A673 (cell line): Measurements from ENCODE around the gene MIDN. TPM values are rescaled to one million over a fixed set of nuclear protein-coding genes. Genes with fewer than 3 reads are reported as not detected.

Experiments
- BruUV-seq: library from RNA; stranded (reverse); fragments of 400-500 nt; replicated peaks from 2 replicates; lab custom pipeline; 2021; lab: Mats Ljungman, UMichigan
- CTCF ChIA-PET: fragments of 300-600 bp; sonication (Branson Sonifier 250); formaldehyde crosslinking; loops from one replicate; lab custom pipeline; 2022; ENCODE audit warnings: antibody characterized with exemption; lab: Charles Lee
- POLR2A ChIA-PET: fragments of 300-600 bp; sonication (Branson Sonifier 250); formaldehyde crosslinking; loops from one replicate; lab custom pipeline; 2022; ENCODE audit warnings: antibody characterized with exemption; ENCODE audit not compliant: low non-redundant PET; lab: Charles Lee
- DNase-seq: peaks from one replicate; pipeline ENCODE4 v3.0.0-alpha.2; 2015; ENCODE audit warnings: low spot score
- H3K27ac ChIP-seq: fragments of 200-600 bp; sonication (generic); 2 replicates; pipeline ENCODE4 v1.5.1; 2016; ENCODE audit warnings: mixed run types, low read depth, mild to moderate bottlenecking, mixed read lengths, antibody characterized with exemption, low read length; ENCODE audit not compliant: poor library complexity, severe bottlenecking
- H3K27me3 ChIP-seq: fragments of 200-600 bp; sonication (generic); replicated peaks from 2 replicates; pipeline ENCODE4 v1.6.1; 2017; ENCODE audit warnings: mixed run types, low read depth, mild to moderate bottlenecking, mixed read lengths, antibody characterized with exemption, low read length; ENCODE audit not compliant: insufficient read depth, poor library complexity
- H3K36me3 ChIP-seq: fragments of 200-600 bp; sonication (generic); 2 replicates; pipeline ENCODE4 v1.6.1; 2016; ENCODE audit warnings: mixed run types, mild to moderate bottlenecking, mixed read lengths, antibody characterized with exemption, low read length; ENCODE audit not compliant: insufficient read depth, poor library complexity, severe bottlenecking
- H3K4me1 ChIP-seq: fragments of 200-600 bp; sonication (generic); 2 replicates; pipeline ENCODE4 v1.6.1; 2017; ENCODE audit warnings: mixed run types, mild to moderate bottlenecking, mixed read lengths, antibody characterized with exemption, low read length; ENCODE audit not compliant: insufficient read depth, poor library complexity, severe bottlenecking
- H3K4me3 ChIP-seq: fragments of 200-600 bp; sonication (generic); 2 replicates; pipeline ENCODE4 v1.5.1; 2016; ENCODE audit warnings: low read depth, mixed run types, mild to moderate bottlenecking, mixed read lengths, low read length; ENCODE audit not compliant: poor library complexity, severe bottlenecking
- H3K9me3 ChIP-seq: fragments of 200-600 bp; sonication (generic); 2 replicates; pipeline ENCODE4 v1.6.1; 2016; ENCODE audit warnings: mixed run types, low read depth, mild to moderate bottlenecking, mixed read lengths, antibody characterized with exemption, low read length; ENCODE audit not compliant: poor library complexity, severe bottlenecking
- EZH2 ChIP-seq: fragments of 200-600 bp; sonication (generic); IDR thresholded peaks from 2 replicates; pipeline ENCODE4 v1.6.1; 2017; ENCODE audit warnings: borderline replicate concordance, low read depth, mild to moderate bottlenecking, mixed read lengths, antibody characterized with exemption, low read length; ENCODE audit not compliant: poor library complexity, severe bottlenecking
- intact Hi-C: fragments of 100-400 bp; cut with micrococcal nuclease; formaldehyde crosslinking; loops from one replicate; pipeline ENCODE4 v1.10.0; 2022; ENCODE audit not compliant: unreplicated experiment
- total RNA-seq: library from RNA; stranded (reverse); gene quantifications from 2 replicates; pipeline ENCODE4 v1.2.3, GENCODE V29; 2021
- TF ChIP-seq, protein P1 (sequence below): fragments of 300-800, 200-600 bp; sonication (generic); conservative IDR thresholded peaks from 2 replicates; pipeline ENCODE4 v1.5.1; 2017; ENCODE audit warnings: low read depth, mild to moderate bottlenecking, antibody characterized with exemption, low read length, moderate library complexity, mixed read lengths

Gene MIDN
- total RNA-seq, 1 experiment from 2014 or later, result 169 TPM

DNA sequence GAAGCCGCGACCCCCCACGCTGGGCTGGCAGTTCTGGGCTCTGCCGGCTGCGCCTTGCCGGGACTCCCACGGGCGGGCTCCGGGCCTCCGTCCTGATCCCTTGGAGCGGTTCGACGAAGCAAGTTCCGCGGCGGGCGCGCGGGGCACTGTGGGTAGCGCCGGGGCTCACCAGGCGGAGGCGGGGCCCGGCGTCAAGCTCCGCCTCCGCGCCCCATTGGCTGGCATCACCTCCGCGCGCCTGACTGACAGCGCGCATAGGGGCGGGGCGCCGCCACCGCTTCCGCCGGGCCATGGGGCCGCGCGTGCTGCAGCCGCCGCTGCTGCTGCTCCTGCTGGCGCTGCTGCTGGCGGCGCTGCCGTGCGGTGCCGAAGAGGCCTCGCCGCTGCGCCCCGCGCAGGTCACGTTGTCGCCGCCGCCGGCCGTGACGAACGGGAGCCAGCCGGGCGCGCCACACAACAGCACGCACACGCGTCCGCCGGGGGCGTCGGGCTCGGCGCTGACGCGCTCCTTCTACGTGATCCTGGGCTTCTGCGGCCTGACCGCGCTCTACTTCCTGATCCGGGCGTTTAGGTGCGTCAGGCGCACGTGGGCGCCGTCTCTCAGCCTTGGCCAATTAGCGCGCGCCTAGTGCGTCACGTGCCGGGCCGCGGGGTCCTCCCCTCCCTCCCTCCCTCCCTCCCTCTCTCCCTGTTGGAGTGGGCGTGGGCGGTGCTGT, 27.0 kb downstream of the MIDN start, which contains the start of gene FAM174C:
FAM174C (plus strand) TSS at position 271 of the 716 bp plus-strand sequence; CDS start at position 291, 20 bp downstream.
- TF ChIP-seq EZH2, result no peak
- TF ChIP-seq, protein P1, sequence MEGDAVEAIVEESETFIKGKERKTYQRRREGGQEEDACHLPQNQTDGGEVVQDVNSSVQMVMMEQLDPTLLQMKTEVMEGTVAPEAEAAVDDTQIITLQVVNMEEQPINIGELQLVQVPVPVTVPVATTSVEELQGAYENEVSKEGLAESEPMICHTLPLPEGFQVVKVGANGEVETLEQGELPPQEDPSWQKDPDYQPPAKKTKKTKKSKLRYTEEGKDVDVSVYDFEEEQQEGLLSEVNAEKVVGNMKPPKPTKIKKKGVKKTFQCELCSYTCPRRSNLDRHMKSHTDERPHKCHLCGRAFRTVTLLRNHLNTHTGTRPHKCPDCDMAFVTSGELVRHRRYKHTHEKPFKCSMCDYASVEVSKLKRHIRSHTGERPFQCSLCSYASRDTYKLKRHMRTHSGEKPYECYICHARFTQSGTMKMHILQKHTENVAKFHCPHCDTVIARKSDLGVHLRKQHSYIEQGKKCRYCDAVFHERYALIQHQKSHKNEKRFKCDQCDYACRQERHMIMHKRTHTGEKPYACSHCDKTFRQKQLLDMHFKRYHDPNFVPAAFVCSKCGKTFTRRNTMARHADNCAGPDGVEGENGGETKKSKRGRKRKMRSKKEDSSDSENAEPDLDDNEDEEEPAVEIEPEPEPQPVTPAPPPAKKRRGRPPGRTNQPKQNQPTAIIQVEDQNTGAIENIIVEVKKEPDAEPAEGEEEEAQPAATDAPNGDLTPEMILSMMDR, result no peak
- CTCF ChIA-PET, result interaction anchor here (1.0 kb wide), 2 partner anchors 9 to 31 kb away, joined by 3 read pairs; no protein-coding TSS in a partner anchor
- POLR2A ChIA-PET, result no interaction called here
- Histone ChIP-seq H3K36me3 (peaks cover 53% of the 10 kb centered on the region), H3K4me1 (peaks cover 51% of the 10 kb centered on the region), H3K4me3 (peak within 1 kb of the TSS; percentile 69), H3K27ac (peak within 1 kb of the TSS; percentile 99), H3K27me3 (no peaks in the 10 kb centered on the region), H3K9me3 (no peaks in the 10 kb centered on the region)
- intact Hi-C loops, result loop anchor here (10.0 kb wide), 2 partner anchors 169 to 319 kb away; partner anchors contain the start of gene MBD3
- peak; percentile 99 for DNase-seq
- BruUV-seq, result no TSS peak

DNA sequence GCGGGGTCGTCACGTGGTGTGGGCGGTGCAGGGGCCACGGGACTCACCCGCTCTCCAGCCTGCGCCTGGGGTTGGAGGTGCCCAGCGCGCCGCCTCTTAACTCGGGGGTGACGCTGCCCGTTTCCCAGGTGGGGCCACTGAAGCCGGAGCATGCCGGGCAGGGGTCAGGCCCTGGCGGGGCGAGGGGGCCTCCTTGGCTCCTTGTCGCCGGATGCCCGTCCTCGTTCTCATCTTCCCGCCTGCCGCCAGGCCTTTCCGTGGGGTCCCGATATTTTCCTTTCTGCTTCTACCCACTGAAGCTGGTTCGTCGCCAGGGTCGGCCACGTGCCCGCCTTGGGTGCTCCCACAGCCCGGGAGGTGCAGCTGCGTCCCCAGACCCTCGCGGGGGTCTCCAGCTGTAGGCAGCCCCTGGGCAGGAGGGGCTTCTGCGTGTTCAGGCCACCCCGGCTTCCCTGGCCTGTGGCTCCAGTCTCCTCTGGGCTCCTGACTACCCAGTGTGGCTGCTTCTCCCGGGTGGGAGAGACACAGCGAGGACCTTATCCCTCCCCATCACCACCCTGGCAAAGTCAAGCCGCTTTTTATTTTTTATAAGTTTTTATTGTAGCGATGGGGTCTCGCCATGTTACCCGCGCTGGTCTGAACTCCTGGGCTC, 27.7 kb downstream of the MIDN start:
- H3K4me1 ChIP-seq, result peaks cover 44% of the 10 kb centered on the region
- POLR2A ChIA-PET, result no interaction called here
- TSS peak; percentile 5 for BruUV-seq
- no peak for TF ChIP-seq EZH2
- TF ChIP-seq, protein P1, result no peak
- no peak for DNase-seq
- intact Hi-C loops, result loop anchor here (10.0 kb wide), 2 partner anchors 169 to 319 kb away; partner anchors contain the start of gene MBD3
- no peaks in the 10 kb centered on the region for H3K27me3 ChIP-seq
- H3K4me3 ChIP-seq, result peak overlapping the region; percentile 69
- peak overlapping the region; percentile 99 for H3K27ac ChIP-seq
- CTCF ChIA-PET, result no interaction called here
- H3K36me3 ChIP-seq, result peaks cover 46% of the 10 kb centered on the region
- no peaks in the 10 kb centered on the region for H3K9me3 ChIP-seq

DNA sequence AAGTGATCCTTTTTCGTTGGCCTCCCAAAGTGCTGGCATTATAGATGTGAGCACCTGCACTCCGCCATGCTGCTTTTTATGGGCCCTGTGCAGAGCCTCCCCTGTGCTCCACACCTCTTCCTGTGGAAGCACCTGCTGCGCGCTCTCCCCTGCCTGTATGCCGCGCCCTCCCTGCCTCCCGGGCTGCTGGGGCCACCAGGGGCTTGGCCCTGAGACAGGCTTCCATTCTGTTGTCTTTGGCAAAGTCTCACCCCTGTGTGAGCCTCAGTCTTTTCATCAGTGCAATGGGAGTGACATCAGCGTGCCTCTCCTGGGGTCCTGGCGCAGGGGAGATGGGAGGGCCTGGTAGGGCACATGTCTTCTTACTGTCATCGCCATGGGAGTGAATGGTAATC, 28.2 kb downstream of the MIDN start:
- H3K27ac ChIP-seq, result peak overlapping the region; percentile 99
- CTCF ChIA-PET, result no interaction called here

More for the DNA sequence above, 28.2 kb downstream of the MIDN start:
- POLR2A ChIA-PET, result no interaction called here
- intact Hi-C loops, result loop anchor here (10.0 kb wide), 2 partner anchors 168 to 318 kb away; partner anchors contain the start of gene MBD3
- no peak for TF ChIP-seq EZH2
- TF ChIP-seq, protein P1, result no peak
- no peaks in the 10 kb centered on the region for H3K9me3 ChIP-seq
- DNase-seq, result no peak
- H3K27me3 ChIP-seq, result no peaks in the 10 kb centered on the region
- peaks cover 41% of the 10 kb centered on the region for H3K36me3 ChIP-seq
- BruUV-seq, result no TSS peak
- peak overlapping the region; percentile 69 for H3K4me3 ChIP-seq
- peaks cover 39% of the 10 kb centered on the region for H3K4me1 ChIP-seq
